Endothelial cell of umbilical vein (primary cell): ENCODE measurements around the gene MYO7B. TPM values are rescaled to one million over a fixed set of nuclear protein-coding genes. Genes with fewer than 3 reads are reported as not detected.

Experiments used
- BruUV-seq: library from RNA; stranded (reverse); fragments of 400-500 nt; replicated peaks from 2 replicates; lab custom pipeline; 2021; lab: Mats Ljungman, UMichigan
- CTCF ChIA-PET: fragments of 300-600, 350-600 bp; sonication (Branson Sonifier 250); formaldehyde crosslinking; loops from one replicate; lab custom pipeline; 2021; ENCODE audit warnings: antibody characterized with exemption, inconsistent platforms; lab: Charles Lee
- POLR2A ChIA-PET: fragments of 300-600, 350-600 bp; sonication (Branson Sonifier 250); formaldehyde crosslinking; loops from one replicate; lab custom pipeline; 2021; ENCODE audit warnings: antibody characterized with exemption, inconsistent platforms; lab: Charles Lee
- DNase-seq: peaks from one replicate; pipeline ENCODE4 v3.0.0-alpha.2; 2011; ENCODE audit warnings: low read depth, low spot score
- FAIRE-seq: peaks from 2 replicates; lab custom pipeline; 2011; peaks lifted over from hg19 to GRCh38; lab: Jason Lieb, UNC
- H2AFZ ChIP-seq: 2 replicates; pipeline ENCODE4 v1.6.0; 2012; ENCODE audit warnings: low read depth, low read length, control low read depth, inconsistent platforms
- H3K27ac ChIP-seq: 2 replicates; pipeline ENCODE4 v1.5.1; 2011; ENCODE audit warnings: low read depth, mild to moderate bottlenecking, control low read depth, low read length, moderate library complexity; ENCODE audit not compliant: insufficient read depth
- H3K27me3 ChIP-seq, 2 experiments: 2 replicates each; pipeline versions ENCODE4 v1.6.0 to v1.6.1; 2011; ENCODE audit warnings: low read length in 2 of 2, mixed read lengths in 1 of 2; ENCODE audit not compliant: control insufficient read depth in 2 of 2, insufficient read depth in 2 of 2
- H3K36me3 ChIP-seq, 2 experiments: 2 replicates in 1 of 2; 3 replicates in 1 of 2; pipeline ENCODE4 v1.5.1; 2011; ENCODE audit warnings: low read length in 2 of 2, mild to moderate bottlenecking in 1 of 2, moderate library complexity in 1 of 2; ENCODE audit not compliant: control insufficient read depth in 2 of 2, insufficient read depth in 2 of 2; ENCODE audit errors: extremely low read depth in 1 of 2
- H3K4me1 ChIP-seq: 3 replicates; pipeline ENCODE4 v1.5.1; 2011; ENCODE audit warnings: mild to moderate bottlenecking, low read length; ENCODE audit not compliant: control insufficient read depth, insufficient read depth; ENCODE audit errors: extremely low read depth
- H3K4me2 ChIP-seq: 2 replicates; pipeline ENCODE4 v1.6.1; 2011; ENCODE audit warnings: low read length, control low read depth, mixed read lengths; ENCODE audit not compliant: insufficient read depth
- H3K4me3 ChIP-seq, 3 experiments: fragments of 200-600 bp in 1 of 3; sonication (generic), shearing (Covaris generic) in 1 of 3; replicated peaks in 1 of 3; 2 replicates each; pipeline ENCODE4 v1.5.1; 2011 to 2016; ENCODE audit warnings: control low read depth in 3 of 3, low read length in 3 of 3, mild to moderate bottlenecking in 2 of 3, inconsistent platforms in 1 of 3, low read depth in 1 of 3, moderate library complexity in 1 of 3; ENCODE audit not compliant: insufficient read depth in 1 of 3
- H3K79me2 ChIP-seq: 2 replicates; pipeline ENCODE4 v1.6.0; 2012; ENCODE audit warnings: low read length, inconsistent platforms; ENCODE audit not compliant: control insufficient read depth, insufficient read depth
- H3K9ac ChIP-seq: replicated peaks from 2 replicates; pipeline ENCODE3; 2011; ENCODE audit warnings: low read length, control low read depth; ENCODE audit not compliant: insufficient read depth; ENCODE audit errors: extremely low read depth
- H3K9me1 ChIP-seq: replicated peaks from 3 replicates; pipeline ENCODE4 v1.6.0; 2011; ENCODE audit warnings: mild to moderate bottlenecking, low read length; ENCODE audit not compliant: control insufficient read depth, insufficient read depth; ENCODE audit errors: extremely low read depth
- H3K9me3 ChIP-seq: replicated peaks from 2 replicates; pipeline ENCODE4 v1.5.1; 2012; ENCODE audit warnings: low read length, inconsistent platforms; ENCODE audit not compliant: control insufficient read depth, insufficient read depth
- H4K20me1 ChIP-seq: replicated peaks from 2 replicates; pipeline ENCODE3; 2011; ENCODE audit warnings: mild to moderate bottlenecking, low read length; ENCODE audit not compliant: control insufficient read depth, insufficient read depth; ENCODE audit errors: extremely low read depth
- EZH2 ChIP-seq: IDR thresholded peaks from 2 replicates; pipeline ENCODE4 v1.6.1; 2012; ENCODE audit warnings: borderline replicate concordance, low read depth, mild to moderate bottlenecking, moderate library complexity, low read length, inconsistent platforms; ENCODE audit not compliant: severe bottlenecking
- FOS ChIP-seq: IDR thresholded peaks from 2 replicates; pipeline ENCODE4 v1.6.1; 2011; ENCODE audit warnings: mild to moderate bottlenecking, low read length, moderate library complexity, borderline replicate concordance; ENCODE audit not compliant: insufficient read depth
- GATA2 ChIP-seq: IDR thresholded peaks from 2 replicates; pipeline ENCODE4 v1.7.0; 2011; ENCODE audit warnings: low read depth, mild to moderate bottlenecking, moderate library complexity, mixed read lengths, low read length; ENCODE audit not compliant: insufficient read length, insufficient read depth
- JUN ChIP-seq: IDR thresholded peaks from 2 replicates; pipeline ENCODE4 v1.6.1; 2011; ENCODE audit warnings: borderline replicate concordance, low read depth; ENCODE audit not compliant: insufficient read length, insufficient read depth
- MYC ChIP-seq: IDR thresholded peaks from one replicate; pipeline ENCODE4 v1.6.1; 2011; ENCODE audit warnings: mild to moderate bottlenecking, low read depth, low read length
- POLR2A ChIP-seq: IDR thresholded peaks from 2 replicates; pipeline ENCODE4 v1.6.1; 2012; ENCODE audit warnings: low read depth, mild to moderate bottlenecking, control low read depth, low read length
- POLR2AphosphoS5 ChIP-seq: IDR thresholded peaks from 2 replicates; pipeline ENCODE4 v1.6.1; 2012; ENCODE audit warnings: low read depth, mild to moderate bottlenecking, control low read depth, low read length, moderate library complexity; ENCODE audit not compliant: insufficient read depth
- dilution Hi-C: fragments of 300-500 bp; cut with MboI; formaldehyde crosslinking; loops from one replicate; pipeline ENCODE4 v1.15.0; 2019; ENCODE audit warnings: low sequenced_read_pairs; ENCODE audit not compliant: extremely low pct_ligation_motif_present
- intact Hi-C: fragments of 100-400 bp; cut with micrococcal nuclease; formaldehyde crosslinking; loops from one replicate; pipeline ENCODE4 v1.10.0; 2022
- polyA plus RNA-seq, 4 experiments: library from polyadenylated mRNA; depleted of rRNA in 3 of 4; stranded (reverse) in 3 of 4; unstranded in 1 of 4; fragments of >200 nt; gene quantifications; 2 replicates each; pipeline versions ENCODE4 v1.2.1 to v1.2.3, GENCODE V29; 2011 to 2012; ENCODE audit warnings: missing spikeins in 1 of 4
- total RNA-seq: library from RNA; stranded (reverse); gene quantifications from 2 replicates; pipeline ENCODE4 v1.2.3, GENCODE V29; 2021
- TF ChIP-seq, protein P1 (sequence below): IDR thresholded peaks from 2 replicates; pipeline ENCODE4 v1.6.1; 2011; ENCODE audit not compliant: insufficient read depth, insufficient read length
- TF ChIP-seq, protein P2 (sequence below), 2 donors: IDR thresholded peaks; 1 replicate in 1 of 2; 2 replicates in 1 of 2; pipeline ENCODE4 v1.5.1; 2011; ENCODE audit warnings: low read length in 2 of 2, mild to moderate bottlenecking in 2 of 2, moderate library complexity in 2 of 2, control low read depth in 1 of 2, inconsistent platforms in 1 of 2, low read depth in 1 of 2; ENCODE audit not compliant: insufficient read depth in 1 of 2; ENCODE audit errors: extremely low read depth in 1 of 2

Gene MYO7B
- total and polyA plus RNA-seq, 2 donors (not counting 3 experiments of a cell fraction or from before 2014, with no cell fraction given): 0.17 TPM; not detected in 1

DNA sequence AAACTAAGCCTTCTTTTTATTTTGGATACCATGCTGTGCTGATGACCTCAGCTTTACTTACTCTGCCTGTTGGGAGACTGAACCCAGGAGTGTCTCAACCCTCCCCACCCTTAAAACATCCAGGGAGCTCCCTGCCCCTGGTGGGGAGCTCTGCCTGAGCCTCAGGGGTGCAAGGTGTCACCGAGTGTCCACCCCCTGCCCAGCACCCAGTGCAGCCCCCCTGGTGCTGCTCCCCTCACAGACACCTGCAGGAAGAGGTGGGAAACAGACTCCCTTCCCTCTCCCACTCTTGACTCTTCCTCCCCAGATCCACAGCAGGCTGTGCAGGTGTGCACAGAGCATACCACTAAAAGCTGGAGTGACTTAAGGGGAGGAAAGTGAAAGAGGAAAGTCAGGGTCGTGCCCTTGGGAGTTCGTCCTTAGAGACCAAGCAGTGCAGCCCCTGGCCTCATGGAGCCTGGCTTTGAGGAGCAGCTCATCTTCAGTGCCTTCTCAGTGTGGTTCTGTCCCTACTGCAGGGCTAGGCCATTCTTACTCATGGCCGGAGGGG lies 51.3 kb downstream of the MYO7B start:
- dilution Hi-C loops (no loop called here), intact Hi-C loops (no loop called here)
- peaks cover 0 to 2% of the 10 kb centered on the region in 2 experiments for H3K27me3 ChIP-seq
- no peak overlapping the region for H3K9ac ChIP-seq
- POLR2A ChIA-PET: no interaction called here
- H3K27ac ChIP-seq: no peak overlapping the region
- no peaks in the 10 kb centered on the region for H3K79me2 ChIP-seq
- CTCF ChIA-PET: interaction anchor here (1.1 kb wide), 1 partner anchor 28 kb away, joined by 3 read pairs; no protein-coding TSS in a partner anchor
- H3K9me3 ChIP-seq: no peaks in the 10 kb centered on the region
- DNase-seq (no peak), FAIRE-seq (no peak)
- no peak overlapping the region for H2AFZ ChIP-seq
- H3K4me2 ChIP-seq: no peak overlapping the region
- H4K20me1 ChIP-seq: no peaks in the 10 kb centered on the region
- no TSS peak for BruUV-seq
- no peak for TF ChIP-seq POLR2A
- no peak for TF ChIP-seq GATA2
- no peak for TF ChIP-seq EZH2
- no peak for TF ChIP-seq FOS
- TF ChIP-seq, protein P1, sequence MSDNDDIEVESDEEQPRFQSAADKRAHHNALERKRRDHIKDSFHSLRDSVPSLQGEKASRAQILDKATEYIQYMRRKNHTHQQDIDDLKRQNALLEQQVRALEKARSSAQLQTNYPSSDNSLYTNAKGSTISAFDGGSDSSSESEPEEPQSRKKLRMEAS: no peak
- TF ChIP-seq MYC: no peak
- TF ChIP-seq, protein P2, sequence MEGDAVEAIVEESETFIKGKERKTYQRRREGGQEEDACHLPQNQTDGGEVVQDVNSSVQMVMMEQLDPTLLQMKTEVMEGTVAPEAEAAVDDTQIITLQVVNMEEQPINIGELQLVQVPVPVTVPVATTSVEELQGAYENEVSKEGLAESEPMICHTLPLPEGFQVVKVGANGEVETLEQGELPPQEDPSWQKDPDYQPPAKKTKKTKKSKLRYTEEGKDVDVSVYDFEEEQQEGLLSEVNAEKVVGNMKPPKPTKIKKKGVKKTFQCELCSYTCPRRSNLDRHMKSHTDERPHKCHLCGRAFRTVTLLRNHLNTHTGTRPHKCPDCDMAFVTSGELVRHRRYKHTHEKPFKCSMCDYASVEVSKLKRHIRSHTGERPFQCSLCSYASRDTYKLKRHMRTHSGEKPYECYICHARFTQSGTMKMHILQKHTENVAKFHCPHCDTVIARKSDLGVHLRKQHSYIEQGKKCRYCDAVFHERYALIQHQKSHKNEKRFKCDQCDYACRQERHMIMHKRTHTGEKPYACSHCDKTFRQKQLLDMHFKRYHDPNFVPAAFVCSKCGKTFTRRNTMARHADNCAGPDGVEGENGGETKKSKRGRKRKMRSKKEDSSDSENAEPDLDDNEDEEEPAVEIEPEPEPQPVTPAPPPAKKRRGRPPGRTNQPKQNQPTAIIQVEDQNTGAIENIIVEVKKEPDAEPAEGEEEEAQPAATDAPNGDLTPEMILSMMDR (IDR thresholded peaks at IDR 0.05; ENCODE audit: extremely low read depth in 1 of 2, insufficient read depth in 1 of 2, low read depth in 1 of 2, low read length in 2 of 2): no peak
- TF ChIP-seq JUN: no peak
- no peak for TF ChIP-seq POLR2AphosphoS5
- H3K9me1 ChIP-seq: no peaks in the 10 kb centered on the region
- H3K36me3 ChIP-seq: no peaks in the 10 kb centered on the region
- H3K4me1 ChIP-seq: no peaks in the 10 kb centered on the region
- no peak overlapping the region for H3K4me3 ChIP-seq
